Right ventricle myocardium inferior (tissue), 1 donor: Measurements from ENCODE around the gene TSN. TPM values are rescaled to one million over a fixed set of nuclear protein-coding genes. Genes with fewer than 3 reads are reported as not detected.

Experiments
- ATAC-seq: fragments of 200-7000 bp; cut with Tn5 transposase; one replicate; pipeline ENCODE4 v1.9.1; 2020; ENCODE audit warnings: mild to moderate bottlenecking, moderate library complexity
- DNase-seq: peaks from one replicate; pipeline ENCODE4 v3.0.0; 2021; ENCODE audit errors: missing footprints
- intact Hi-C: fragments of 100-400 bp; cut with DNase I; formaldehyde crosslinking; loops from one replicate; pipeline ENCODE4 v1.11.0; 2022
- total RNA-seq: library from RNA; stranded (reverse); fragmentation: NEBNext Ultra II Directional; extraction: Animal tissue kit (Norgen Biotek cat#: 25700); gene quantifications from one replicate; pipeline ENCODE4 v1.2.1, GENCODE V29; 2021
- donor health status: DM: no; HTN: yes; CAD: no; lungs with severe emphysema.

The TSN gene
- total RNA-seq, 1 donor from 2014 or later = 32.1 TPM

- DNase-seq (peak; percentile 100), ATAC-seq (peak; percentile 99)
- intact Hi-C loops = loop anchor here (1.0 to 5.0 kb wide), 2 partner anchors 19 to 204 kb away; partner anchors contain the start of genes RNU4ATAC and TSN
Measured at GRCh38 chr2:121736462-121737336, 18.8 kb upstream of the TSN start, which contains the start of gene NIFK. TSS of gene NIFK (minus strand) at chr2:121736875. CDS start at chr2:121736850, 25 bp downstream.

- DNase-seq = no peak
- intact Hi-C loops = no loop called here
- no peak for ATAC-seq
Measured at GRCh38 chr2:121740973-121741372, 14.5 kb upstream of the TSN start.

GRCh38 chr2:121741450-121741849 is 14.0 kb upstream of the TSN start:
- ATAC-seq = no peak
- intact Hi-C loops = no loop called here
- no peak for DNase-seq

- intact Hi-C loops = no loop called here
- DNase-seq (no peak), ATAC-seq (no peak)
Measured at GRCh38 chr2:121746071-121746578, 9.3 kb upstream of the TSN start.

- ATAC-seq (peak; percentile 46), DNase-seq (no peak)
- intact Hi-C loops = no loop called here
Measured at GRCh38 chr2:121748202-121748601, 7.2 kb upstream of the TSN start.

- ATAC-seq = no peak
Measured at GRCh38 chr2:121754851-121755236, 607 bp upstream of the TSN start.

GRCh38 chr2:121764681-121765228 is 9.3 kb downstream of the TSN start:
- intact Hi-C loops = no loop called here

More at GRCh38 chr2:121754851-121755236, 607 bp upstream of the TSN start:
- DNase-seq = no peak
- intact Hi-C loops = loop anchor here (1.0 kb wide), 1 partner anchor 19 kb away; the partner anchor contains the start of gene NIFK

GRCh38 chr2:121766624-121767023 is 11.2 kb downstream of the TSN start:
- ATAC-seq = no peak
- no peak for DNase-seq
- intact Hi-C loops = no loop called here

More at GRCh38 chr2:121764681-121765228, 9.3 kb downstream of the TSN start:
- ATAC-seq (no peak), DNase-seq (no peak)

- DNase-seq (no peak), ATAC-seq (no peak)
- intact Hi-C loops = no loop called here
Measured at GRCh38 chr2:121768143-121768755, 12.8 kb downstream of the TSN start.

- DNase-seq (no peak), ATAC-seq (no peak)
- intact Hi-C loops = no loop called here
Measured at GRCh38 chr2:121771976-121772742, 16.7 kb downstream of the TSN start.

GRCh38 chr2:121774235-121774634 is 18.8 kb downstream of the TSN start:
- ATAC-seq (no peak), DNase-seq (no peak)
- intact Hi-C loops = no loop called here

- intact Hi-C loops = no loop called here
- no peak for ATAC-seq
Measured at GRCh38 chr2:121776361-121776760, 20.9 kb downstream of the TSN start.

GRCh38 chr2:121776885-121777698 is 21.6 kb downstream of the TSN start:
- ATAC-seq (no peak), DNase-seq (no peak)
- intact Hi-C loops = no loop called here

More at GRCh38 chr2:121776361-121776760, 20.9 kb downstream of the TSN start:
- DNase-seq = no peak

GRCh38 chr2:121777699-121778058 is 22.2 kb downstream of the TSN start:
- intact Hi-C loops = no loop called here
- DNase-seq (no peak), ATAC-seq (no peak)

GRCh38 chr2:121778741-121779487 is 23.5 kb downstream of the TSN start:
- DNase-seq = no peak
- no peak for ATAC-seq
- intact Hi-C loops = no loop called here

GRCh38 chr2:121783180-121783579 is 27.7 kb downstream of the TSN start:
- intact Hi-C loops = no loop called here
- no peak for ATAC-seq

GRCh38 chr2:121788685-121789084 is 33.2 kb downstream of the TSN start:
- intact Hi-C loops = no loop called here
- ATAC-seq (no peak), DNase-seq (no peak)

More at GRCh38 chr2:121783180-121783579, 27.7 kb downstream of the TSN start:
- DNase-seq = no peak
